Measurements from ENCODE around the gene ROR2.

ROR2 gene

GRCh38 chr9:91604451-91605179, 345.4 kb downstream of the ROR2 start:
- DNase-seq, result no peak

- peak; percentile 3 for DNase-seq
Measured at GRCh38 chr9:91603932-91604331, 346.1 kb downstream of the ROR2 start.

- DNase-seq, result no peak
Measured at GRCh38 chr9:91599564-91599963, 350.5 kb downstream of the ROR2 start.

- no peak for DNase-seq
Measured at GRCh38 chr9:91591627-91592026, 358.4 kb downstream of the ROR2 start.

GRCh38 chr9:91589101-91589553, 360.9 kb downstream of the ROR2 start:
- no peak for DNase-seq

GRCh38 chr9:91586282-91586681, 363.7 kb downstream of the ROR2 start:
- no peak for DNase-seq

- no peak for DNase-seq
Measured at GRCh38 chr9:91583966-91584365, 366.1 kb downstream of the ROR2 start.

- DNase-seq, result no peak
Measured at GRCh38 chr9:91583161-91583875, 366.7 kb downstream of the ROR2 start.

GRCh38 chr9:91582181-91582580, 367.8 kb downstream of the ROR2 start:
- no peak for DNase-seq

- DNase-seq, result no peak
Measured at GRCh38 chr9:91580136-91580535, 369.9 kb downstream of the ROR2 start.

GRCh38 chr9:91578911-91579310, 371.1 kb downstream of the ROR2 start:
- DNase-seq, result no peak

- DNase-seq, result no peak
Measured at GRCh38 chr9:91577633-91578061, 372.4 kb downstream of the ROR2 start.

- DNase-seq, result no peak
Measured at GRCh38 chr9:91572811-91573210, 377.2 kb downstream of the ROR2 start.

GRCh38 chr9:91572044-91572443, 378.0 kb downstream of the ROR2 start:
- no peak for DNase-seq

- DNase-seq, result no peak
Measured at GRCh38 chr9:91571036-91571435, 379.0 kb downstream of the ROR2 start.

- no peak for DNase-seq
Measured at GRCh38 chr9:91567642-91568274, 382.3 kb downstream of the ROR2 start.

- DNase-seq, result no peak
Measured at GRCh38 chr9:91564081-91564670, 385.9 kb downstream of the ROR2 start.

- no peak for DNase-seq
Measured at GRCh38 chr9:91562416-91562815, 387.6 kb downstream of the ROR2 start.

GRCh38 chr9:91560301-91560700, 389.7 kb downstream of the ROR2 start:
- no peak for DNase-seq

- DNase-seq, result no peak
Measured at GRCh38 chr9:91558879-91559278, 391.1 kb downstream of the ROR2 start.

- DNase-seq, result no peak
Measured at GRCh38 chr9:91558395-91558794, 391.6 kb downstream of the ROR2 start.

- DNase-seq, result no peak
Measured at GRCh38 chr9:91557327-91557726, 392.7 kb downstream of the ROR2 start.

- DNase-seq, result no peak
Measured at GRCh38 chr9:91555132-91555531, 394.9 kb downstream of the ROR2 start.

- DNase-seq, result no peak
Measured at GRCh38 chr9:91549177-91549576, 400.9 kb downstream of the ROR2 start.
